Cardiac muscle cell (in vitro differentiated cells and primary cell): ENCODE data around the gene CSTF1. TPM values are rescaled to one million over a fixed set of nuclear protein-coding genes. Genes with fewer than 3 reads are reported as not detected.

Source experiments
- DNase-seq, 2 donors: peaks; one replicate each; pipeline versions ENCODE4 v3.0.0 to v3.0.0-alpha.2; 2010 to 2017; ENCODE audit warnings: low read depth in 1 of 2, low spot score in 1 of 2
- H3K27ac ChIP-seq: fragments of 200-600 bp; sonication (generic); 2 replicates; pipeline ENCODE4 v1.5.1; 2016
- H3K27me3 ChIP-seq: fragments of 200-600 bp; sonication (generic); 2 replicates; pipeline ENCODE4 v1.6.0; 2016; ENCODE audit warnings: control low read depth
- H3K36me3 ChIP-seq: fragments of 200-600 bp; sonication (generic); 2 replicates; pipeline ENCODE4 v1.5.1; 2016; ENCODE audit warnings: control low read depth
- H3K4me1 ChIP-seq: fragments of 200-600 bp; sonication (generic); 2 replicates; pipeline ENCODE4 v1.8.1; 2017; ENCODE audit warnings: low read depth, mild to moderate bottlenecking, mixed run types
- H3K4me3 ChIP-seq: fragments of 200-600 bp; sonication (generic); 2 replicates; pipeline ENCODE4 v1.5.1; 2016; ENCODE audit warnings: mild to moderate bottlenecking
- H3K9me3 ChIP-seq: fragments of 200-600 bp; sonication (generic); 2 replicates; pipeline ENCODE4 v1.5.1; 2017; ENCODE audit warnings: low read depth, mild to moderate bottlenecking, control low read depth
- polyA plus RNA-seq: library from polyadenylated mRNA; unstranded; fragments of >200 nt; fragmentation: Nextera tagmentation; extraction: Ambion mirVana; gene quantifications from 2 replicates; pipeline ENCODE4 v1.2.1, GENCODE V29; 2016
- total RNA-seq: library from RNA; depleted of rRNA; stranded (reverse); fragments of >200 nt; gene quantifications from 2 replicates; pipeline ENCODE4 v1.2.3, GENCODE V29; 2016
- TF ChIP-seq, protein P1 (sequence below): IDR thresholded peaks from 2 replicates; pipeline ENCODE4 v1.5.1; 2012; ENCODE audit warnings: low read depth, mild to moderate bottlenecking, low read length

CSTF1 gene
- total and polyA plus RNA-seq, 2 experiments from 2014 or later: 34.9 to 46.4 TPM

DNA sequence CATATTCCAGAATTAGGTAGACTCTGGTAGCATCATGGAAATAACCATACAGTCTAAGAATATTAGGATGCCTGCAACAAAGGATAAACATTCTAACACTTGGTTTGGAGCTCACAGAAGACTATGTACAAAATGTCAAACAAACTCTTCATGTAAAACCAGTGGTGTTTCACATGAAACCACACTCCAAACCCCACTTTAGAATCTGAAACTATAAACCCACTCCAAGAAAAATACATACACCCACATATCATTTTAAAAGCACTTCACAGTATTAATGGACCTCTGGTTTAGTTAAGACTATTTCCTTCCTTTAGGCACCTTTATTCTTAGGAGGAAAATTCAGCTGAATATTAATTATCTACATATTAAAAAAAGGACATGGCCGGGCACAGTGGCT is 10.9 kb upstream of the CSTF1 start:
- Histone ChIP-seq H3K27me3 (no peaks in the 10 kb centered on the region), H3K27ac (peak overlapping the region; percentile 91), H3K4me1 (peaks cover 40% of the 10 kb centered on the region), H3K36me3 (peaks cover 22% of the 10 kb centered on the region), H3K4me3 (no peak overlapping the region), H3K9me3 (no peaks in the 10 kb centered on the region)
- TF ChIP-seq, protein P1, sequence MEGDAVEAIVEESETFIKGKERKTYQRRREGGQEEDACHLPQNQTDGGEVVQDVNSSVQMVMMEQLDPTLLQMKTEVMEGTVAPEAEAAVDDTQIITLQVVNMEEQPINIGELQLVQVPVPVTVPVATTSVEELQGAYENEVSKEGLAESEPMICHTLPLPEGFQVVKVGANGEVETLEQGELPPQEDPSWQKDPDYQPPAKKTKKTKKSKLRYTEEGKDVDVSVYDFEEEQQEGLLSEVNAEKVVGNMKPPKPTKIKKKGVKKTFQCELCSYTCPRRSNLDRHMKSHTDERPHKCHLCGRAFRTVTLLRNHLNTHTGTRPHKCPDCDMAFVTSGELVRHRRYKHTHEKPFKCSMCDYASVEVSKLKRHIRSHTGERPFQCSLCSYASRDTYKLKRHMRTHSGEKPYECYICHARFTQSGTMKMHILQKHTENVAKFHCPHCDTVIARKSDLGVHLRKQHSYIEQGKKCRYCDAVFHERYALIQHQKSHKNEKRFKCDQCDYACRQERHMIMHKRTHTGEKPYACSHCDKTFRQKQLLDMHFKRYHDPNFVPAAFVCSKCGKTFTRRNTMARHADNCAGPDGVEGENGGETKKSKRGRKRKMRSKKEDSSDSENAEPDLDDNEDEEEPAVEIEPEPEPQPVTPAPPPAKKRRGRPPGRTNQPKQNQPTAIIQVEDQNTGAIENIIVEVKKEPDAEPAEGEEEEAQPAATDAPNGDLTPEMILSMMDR: no peak
- no peak for DNase-seq

DNA sequence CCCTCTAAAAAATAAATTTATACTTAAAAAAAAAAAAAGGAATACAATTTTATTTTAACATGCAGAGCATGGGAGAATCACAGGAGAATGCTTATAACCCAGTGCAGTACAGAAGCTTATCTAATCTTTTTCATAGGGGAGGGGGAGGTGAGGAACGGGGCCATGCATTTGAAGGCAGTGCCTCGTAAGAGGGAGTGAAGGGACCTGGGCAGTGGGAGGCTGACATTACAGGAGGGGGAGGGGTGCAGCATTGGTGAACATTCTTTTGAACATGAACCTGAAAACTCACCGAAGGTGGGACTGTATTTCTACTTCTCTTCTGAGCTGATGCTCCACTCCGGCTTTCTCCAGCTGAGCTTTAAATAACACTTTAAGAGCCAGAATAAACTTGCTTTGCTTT is 9.7 kb upstream of the CSTF1 start:
- peak overlapping the region; percentile 91 for H3K27ac ChIP-seq
- no peaks in the 10 kb centered on the region for H3K27me3 ChIP-seq
- peaks cover 40% of the 10 kb centered on the region for H3K4me1 ChIP-seq
- H3K36me3 ChIP-seq: peaks cover 27% of the 10 kb centered on the region
- TF ChIP-seq, protein P1: no peak
- DNase-seq: peak in 1 of 2 donors; percentile 84
- no peaks in the 10 kb centered on the region for H3K9me3 ChIP-seq
- no peak overlapping the region for H3K4me3 ChIP-seq

- peaks cover 40% of the 10 kb centered on the region for H3K4me1 ChIP-seq
- peaks cover 27% of the 10 kb centered on the region for H3K36me3 ChIP-seq
- H3K27me3 ChIP-seq: no peaks in the 10 kb centered on the region
- no peak overlapping the region for H3K4me3 ChIP-seq
- peak overlapping the region; percentile 91 for H3K27ac ChIP-seq
- no peak for DNase-seq
- H3K9me3 ChIP-seq: no peaks in the 10 kb centered on the region
- TF ChIP-seq, protein P1: no peak
Measured at GRCh38 chr20:56383334-56383733, 9.1 kb upstream of the CSTF1 start.

GRCh38 chr20:56385130-56385529 is 7.3 kb upstream of the CSTF1 start:
- H3K27ac ChIP-seq: no peak overlapping the region
- H3K4me3 ChIP-seq: no peak overlapping the region
- peaks cover 19% of the 10 kb centered on the region for H3K36me3 ChIP-seq
- peaks cover 40% of the 10 kb centered on the region for H3K4me1 ChIP-seq
- no peaks in the 10 kb centered on the region for H3K9me3 ChIP-seq
- DNase-seq: no peak
- no peaks in the 10 kb centered on the region for H3K27me3 ChIP-seq
- TF ChIP-seq, protein P1: no peak

GRCh38 chr20:56386219-56386618 is 6.2 kb upstream of the CSTF1 start:
- no peaks in the 10 kb centered on the region for H3K27me3 ChIP-seq
- H3K9me3 ChIP-seq: no peaks in the 10 kb centered on the region
- TF ChIP-seq, protein P1: no peak
- peaks cover 19% of the 10 kb centered on the region for H3K36me3 ChIP-seq
- no peak for DNase-seq
- no peak overlapping the region for H3K4me3 ChIP-seq
- peaks cover 34% of the 10 kb centered on the region for H3K4me1 ChIP-seq
- no peak overlapping the region for H3K27ac ChIP-seq

DNA sequence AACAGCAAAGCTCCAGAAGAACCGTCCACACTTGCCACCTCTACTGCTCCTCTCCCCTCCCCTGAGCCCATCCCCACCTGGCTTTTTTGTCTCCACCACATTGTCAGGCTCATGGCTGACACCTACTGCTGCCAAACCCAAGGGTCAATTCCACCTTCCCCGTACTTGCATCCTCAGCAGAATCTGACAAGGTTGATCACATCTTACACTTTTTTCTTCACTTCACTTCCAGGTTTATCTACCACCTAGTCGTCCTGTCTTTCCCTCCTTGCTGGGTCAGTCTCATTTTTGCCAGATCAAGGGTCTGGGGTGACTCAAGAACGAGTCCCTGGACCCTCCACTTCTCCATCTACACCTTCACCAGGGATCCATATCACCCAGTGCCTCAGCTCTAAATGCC is 3.6 kb upstream of the CSTF1 start:
- Histone ChIP-seq H3K4me3 (no peak overlapping the region), H3K4me1 (peaks cover 13% of the 10 kb centered on the region), H3K27ac (no peak overlapping the region), H3K36me3 (peaks cover 19% of the 10 kb centered on the region), H3K27me3 (no peaks in the 10 kb centered on the region), H3K9me3 (no peaks in the 10 kb centered on the region)
- TF ChIP-seq, protein P1: no peak
- no peak for DNase-seq
